Measurements from ENCODE around the gene RBMY1B. TPM values are rescaled to one million over a fixed set of nuclear protein-coding genes. Genes with fewer than 3 reads are reported as not detected.

Gene RBMY1B
- total RNA-seq, 1 experiment from 2014 or later, result not detected

Other genes starting within 250 kb of the RBMY1B start
- gene RBMY1A1, start 23.5 kb downstream of the RBMY1B start, total RNA-seq (2022), result not detected in 2 replicates

All from Caco-2 (cell line).